T-cell (primary cell): Measurements from ENCODE around the gene ROBO1. TPM values are rescaled to one million over a fixed set of nuclear protein-coding genes. Genes with fewer than 3 reads are reported as not detected.

Source experiments
- ATAC-seq, 4 experiments: fragments of 200-7000 bp in 3 of 4; fragments of 150-1000 bp in 1 of 4; cut with Tn5 transposase; replicated peaks in 1 of 4; 1 replicate in 3 of 4; 2 replicates in 1 of 4; pipeline ENCODE4 v1.10.0; 2021; ENCODE audit warnings: moderate library complexity in 3 of 4, mild to moderate bottlenecking in 2 of 4, moderate number of reproducible peaks in 1 of 4
- CTCF ChIA-PET, 2 donors: fragments of 300-600 bp; sonication (Branson Sonifier 250); formaldehyde crosslinking; loops; one replicate each; lab custom pipeline; 2022; ENCODE audit warnings: antibody characterized with exemption in 2 of 2; lab: Charles Lee
- POLR2A ChIA-PET, 2 donors: fragments of 300-600 bp; sonication (Branson Sonifier 250); formaldehyde crosslinking; loops; one replicate each; lab custom pipeline; 2022; ENCODE audit warnings: antibody characterized with exemption in 2 of 2; lab: Charles Lee
- DNase-seq, 35 experiments: peaks; one replicate each; pipeline versions ENCODE4 v3.0.0 to v3.0.0-alpha.2; 2013 to 2023
- H3K27ac ChIP-seq: one replicate; pipeline ENCODE4 v1.5.1; 2013; ENCODE audit warnings: low read length
- H3K27me3 ChIP-seq, 2 experiments: replicated peaks in 1 of 2; 1 replicate in 1 of 2; 2 replicates in 1 of 2; pipeline versions ENCODE4 v1.6.1 to v1.7.0; 2013; ENCODE audit warnings: low read length in 1 of 2, mixed read lengths in 1 of 2; ENCODE audit not compliant: control insufficient read depth in 2 of 2, insufficient read depth in 2 of 2; ENCODE audit errors: extremely low read depth in 1 of 2
- H3K36me3 ChIP-seq, 2 donors: 1 replicate in 1 of 2; 2 replicates in 1 of 2; pipeline versions ENCODE4 v1.6.1 to v1.7.0; 2013; ENCODE audit warnings: low read length in 1 of 2; ENCODE audit not compliant: control insufficient read depth in 2 of 2, insufficient read depth in 1 of 2; ENCODE audit errors: extremely low read depth in 1 of 2
- H3K4me1 ChIP-seq, 2 experiments: 1 replicate in 1 of 2; 2 replicates in 1 of 2; pipeline versions ENCODE4 v1.6.1 to v1.7.0; 2013; ENCODE audit warnings: low read length in 2 of 2, mixed read lengths in 1 of 2; ENCODE audit not compliant: insufficient read depth in 2 of 2, control insufficient read depth in 1 of 2; ENCODE audit errors: extremely low read depth in 1 of 2
- H3K4me3 ChIP-seq, 2 donors: 1 replicate in 1 of 2; 2 replicates in 1 of 2; pipeline versions ENCODE4 v1.5.1 to v1.7.0; 2013; ENCODE audit warnings: mild to moderate bottlenecking in 2 of 2, low read length in 1 of 2, moderate library complexity in 1 of 2; ENCODE audit not compliant: control insufficient read depth in 1 of 2; ENCODE audit errors: extremely low read depth in 1 of 2
- H3K9me3 ChIP-seq: 2 replicates; pipeline ENCODE4 v1.7.0; 2013
- H3K27ac Mint-ChIP-seq, 2 donors: one replicate each; pipeline ENCODE4 v1.8.0; 2020 to 2021; ENCODE audit warnings: mild to moderate bottlenecking in 2 of 2, mixed read lengths in 2 of 2
- H3K27me3 Mint-ChIP-seq, 2 donors: one replicate each; pipeline ENCODE4 v1.8.0; 2021 to 2022; ENCODE audit warnings: mixed read lengths in 2 of 2
- H3K36me3 Mint-ChIP-seq: one replicate; pipeline ENCODE4 v1.8.0; 2021; ENCODE audit warnings: mixed read lengths
- H3K4me1 Mint-ChIP-seq, 3 donors: one replicate each; pipeline ENCODE4 v1.8.0; 2020 to 2022; ENCODE audit warnings: mixed read lengths in 3 of 3, mild to moderate bottlenecking in 1 of 3
- H3K4me3 Mint-ChIP-seq, 3 donors: one replicate each; pipeline ENCODE4 v1.8.0; 2020 to 2022; ENCODE audit warnings: mild to moderate bottlenecking in 3 of 3, mixed read lengths in 3 of 3, moderate library complexity in 3 of 3
- H3K9me3 Mint-ChIP-seq, 3 donors: one replicate each; pipeline ENCODE4 v1.8.0; 2020 to 2022; ENCODE audit warnings: mixed read lengths in 3 of 3
- WGBS: methylation state at CpG from one replicate; pipeline ENCODE4 v1.1.5; 2013; ENCODE audit warnings: missing lambda C conversion rate; ENCODE audit not compliant: insufficient coverage; 5-methylcytosine and 5-hydroxymethylcytosine counted together
- total RNA-seq, 35 experiments: library from RNA in 6 of 35; stranded (reverse) in 6 of 35; fragments of 120-200 nt in 1 of 35; gene quantifications; one replicate each; pipeline versions ENCODE4 v1.2.1 to v1.2.4 and lab custom pipeline; 2013 to 2026

The ROBO1 gene
- total RNA-seq, 5 donors from 2014 or later (not counting 1 experiment from before 2014, with no cell fraction given) = 0.20 to 2.4 (median 1.7) TPM

- Histone ChIP-seq H3K27me3 (no peaks in the 10 kb centered on the region), H3K36me3 (no peaks in the 10 kb centered on the region), H3K27ac (no peak overlapping the region), H3K9me3 (no peaks in the 10 kb centered on the region), H3K4me3 (no peak overlapping the region), H3K4me1 (peaks cover 0 to 4% of the 10 kb centered on the region in 2 experiments)
- Mint-ChIP-seq H3K4me3 (no peak overlapping the region), H3K4me1 (no peaks in the 10 kb centered on the region), H3K27me3 (no peaks in the 10 kb centered on the region), H3K9me3 (peaks cover 10 to 14% (median 11%) of the 10 kb centered on the region in 3 donors), H3K27ac (no peak overlapping the region), H3K36me3 (no peaks in the 10 kb centered on the region)
- ChIA-PET CTCF (no interaction called here), POLR2A (no interaction called here)
- no CpG with 5 or more reads among the region's 1 CpG for WGBS
- DNase-seq = no peak
- no peak for ATAC-seq
Observed at GRCh38 chr3:78794431-78794830, 973.4 kb downstream of the ROBO1 start.

- ChIA-PET POLR2A (no interaction called here), CTCF (no interaction called here)
Observed at GRCh38 chr3:78792733-78793132, 975.1 kb downstream of the ROBO1 start.

GRCh38 chr3:78792212-78792611, 975.6 kb downstream of the ROBO1 start:
- H3K27ac Mint-ChIP-seq = no peak overlapping the region
- no peak overlapping the region for H3K4me3 Mint-ChIP-seq
- no peaks in the 10 kb centered on the region for H3K36me3 Mint-ChIP-seq
- DNase-seq = no peak
- no peaks in the 10 kb centered on the region for H3K4me1 Mint-ChIP-seq
- no peak for ATAC-seq
- CTCF ChIA-PET = no interaction called here
- peaks cover 8 to 11% (median 9%) of the 10 kb centered on the region in 3 donors for H3K9me3 Mint-ChIP-seq
- Histone ChIP-seq H3K9me3 (no peaks in the 10 kb centered on the region), H3K4me1 (peaks cover 0 to 2% of the 10 kb centered on the region in 2 experiments), H3K27ac (no peak overlapping the region), H3K36me3 (no peaks in the 10 kb centered on the region), H3K4me3 (no peak overlapping the region), H3K27me3 (no peaks in the 10 kb centered on the region)
- H3K27me3 Mint-ChIP-seq = no peaks in the 10 kb centered on the region
- POLR2A ChIA-PET = no interaction called here
- no CpG with 5 or more reads among the region's 1 CpG for WGBS

More at GRCh38 chr3:78792733-78793132, 975.1 kb downstream of the ROBO1 start:
- peaks cover 0 to 4% of the 10 kb centered on the region in 2 experiments for H3K4me1 ChIP-seq
- H3K27ac Mint-ChIP-seq = no peak overlapping the region
- H3K27me3 Mint-ChIP-seq = no peaks in the 10 kb centered on the region
- H3K9me3 ChIP-seq = no peaks in the 10 kb centered on the region
- no peak for ATAC-seq
- peaks cover 8 to 11% (median 11%) of the 10 kb centered on the region in 3 donors for H3K9me3 Mint-ChIP-seq
- no peaks in the 10 kb centered on the region for H3K36me3 ChIP-seq
- H3K4me1 Mint-ChIP-seq = no peaks in the 10 kb centered on the region
- H3K27me3 ChIP-seq = no peaks in the 10 kb centered on the region
- H3K4me3 ChIP-seq = no peak overlapping the region
- WGBS = no CpG with 5 or more reads among the region's 1 CpG
- H3K36me3 Mint-ChIP-seq = no peaks in the 10 kb centered on the region
- no peak for DNase-seq
- no peak overlapping the region for H3K4me3 Mint-ChIP-seq
- H3K27ac ChIP-seq = no peak overlapping the region

DNA sequence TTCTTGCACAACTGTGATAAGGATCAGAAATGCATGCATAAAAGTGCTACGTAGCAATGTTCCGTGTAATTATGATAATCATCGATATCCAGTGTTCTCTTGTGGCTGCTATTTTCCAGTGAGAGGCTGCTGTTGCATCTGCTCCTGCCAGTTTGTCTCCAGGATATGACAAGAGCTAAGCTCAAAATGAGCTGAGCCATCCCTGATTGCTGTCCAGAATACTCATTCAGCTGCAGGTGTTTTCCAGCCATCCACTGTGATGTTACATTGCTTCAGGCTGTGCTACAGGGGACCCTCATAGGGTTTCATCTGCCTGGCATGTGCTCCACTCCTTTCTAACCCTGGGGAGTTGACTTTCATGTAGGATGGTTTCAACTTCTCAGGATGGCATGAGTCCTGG, 976.0 kb downstream of the ROBO1 start:
- CTCF ChIA-PET = no interaction called here
- Mint-ChIP-seq H3K4me3 (no peak overlapping the region), H3K27me3 (no peaks in the 10 kb centered on the region), H3K9me3 (peaks cover 5 to 8% (median 8%) of the 10 kb centered on the region in 3 donors), H3K4me1 (no peaks in the 10 kb centered on the region), H3K36me3 (no peaks in the 10 kb centered on the region), H3K27ac (no peak overlapping the region)
- Histone ChIP-seq H3K36me3 (no peaks in the 10 kb centered on the region), H3K4me1 (no peaks in the 10 kb centered on the region), H3K9me3 (no peaks in the 10 kb centered on the region), H3K27ac (no peak overlapping the region), H3K4me3 (no peak overlapping the region), H3K27me3 (no peaks in the 10 kb centered on the region)
- WGBS = 65% methylated on average over 3 of the region's 3 CpGs
- no peak for DNase-seq
- POLR2A ChIA-PET = no interaction called here
- no peak for ATAC-seq

DNA sequence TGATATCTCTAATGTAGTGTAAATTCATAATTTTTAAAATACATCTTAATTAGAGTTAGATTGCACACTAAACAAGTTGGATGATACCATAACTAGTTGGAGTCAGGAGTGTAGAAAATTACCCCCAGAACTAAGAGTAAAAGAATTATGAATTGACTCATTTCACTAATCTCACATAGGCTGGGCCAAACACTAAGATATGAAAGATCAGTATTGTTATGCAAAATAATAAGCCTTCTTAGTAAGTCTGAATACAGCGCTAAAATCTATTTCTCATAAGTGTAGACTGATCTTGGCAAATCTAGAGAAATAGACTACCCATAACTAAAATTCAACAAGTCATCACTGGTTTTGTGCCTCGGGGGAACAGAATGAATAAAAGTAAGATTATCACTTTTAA, 979.0 kb downstream of the ROBO1 start:
- no peak overlapping the region for H3K27ac ChIP-seq
- no peaks in the 10 kb centered on the region for H3K27me3 Mint-ChIP-seq
- no peaks in the 10 kb centered on the region for H3K36me3 Mint-ChIP-seq
- H3K4me3 Mint-ChIP-seq = no peak overlapping the region
- no peak overlapping the region for H3K27ac Mint-ChIP-seq
- DNase-seq (no peak), ATAC-seq (no peak)
- CTCF ChIA-PET = no interaction called here
- WGBS = no CpG with 5 or more reads among the region's 2 CpGs
- peaks cover 0 to 8% (median 4%) of the 10 kb centered on the region in 3 donors for H3K9me3 Mint-ChIP-seq
- no peaks in the 10 kb centered on the region for H3K4me1 ChIP-seq
- no peaks in the 10 kb centered on the region for H3K4me1 Mint-ChIP-seq
- no peaks in the 10 kb centered on the region for H3K36me3 ChIP-seq
- POLR2A ChIA-PET = no interaction called here
- no peak overlapping the region for H3K4me3 ChIP-seq
- H3K9me3 ChIP-seq = no peaks in the 10 kb centered on the region
- no peaks in the 10 kb centered on the region for H3K27me3 ChIP-seq

DNA sequence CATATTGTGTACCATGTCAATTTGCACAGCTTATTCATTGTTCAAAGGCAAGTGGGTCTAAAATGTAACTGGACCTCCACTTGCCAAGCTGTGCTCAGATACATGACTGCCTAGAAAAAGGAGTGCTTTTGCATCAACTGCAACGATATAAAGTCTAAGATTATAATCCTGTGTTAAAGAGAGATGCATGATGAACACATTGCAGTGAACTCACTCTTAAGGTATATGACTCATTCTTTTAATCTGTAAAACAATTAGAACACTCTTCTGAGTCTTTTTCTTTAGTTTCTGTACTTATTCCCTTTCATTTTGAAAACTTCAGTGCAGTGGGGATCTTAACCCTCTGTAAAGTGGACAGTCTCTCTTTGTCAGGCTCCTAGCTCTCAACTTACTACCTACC, 982.8 kb downstream of the ROBO1 start:
- no CpG with 5 or more reads among the region's 1 CpG for WGBS
- ATAC-seq (no peak), DNase-seq (no peak)
- no peak overlapping the region for H3K4me3 Mint-ChIP-seq
- no peak overlapping the region for H3K27ac Mint-ChIP-seq
- Histone ChIP-seq H3K4me3 (no peak overlapping the region), H3K27me3 (no peaks in the 10 kb centered on the region), H3K9me3 (no peaks in the 10 kb centered on the region), H3K4me1 (no peaks in the 10 kb centered on the region), H3K27ac (no peak overlapping the region), H3K36me3 (no peaks in the 10 kb centered on the region)
- H3K36me3 Mint-ChIP-seq = no peaks in the 10 kb centered on the region
- ChIA-PET POLR2A (no interaction called here), CTCF (no interaction called here)
- peaks cover 9 to 16% (median 14%) of the 10 kb centered on the region in 3 donors for H3K9me3 Mint-ChIP-seq
- H3K27me3 Mint-ChIP-seq = no peaks in the 10 kb centered on the region
- no peaks in the 10 kb centered on the region for H3K4me1 Mint-ChIP-seq

DNA sequence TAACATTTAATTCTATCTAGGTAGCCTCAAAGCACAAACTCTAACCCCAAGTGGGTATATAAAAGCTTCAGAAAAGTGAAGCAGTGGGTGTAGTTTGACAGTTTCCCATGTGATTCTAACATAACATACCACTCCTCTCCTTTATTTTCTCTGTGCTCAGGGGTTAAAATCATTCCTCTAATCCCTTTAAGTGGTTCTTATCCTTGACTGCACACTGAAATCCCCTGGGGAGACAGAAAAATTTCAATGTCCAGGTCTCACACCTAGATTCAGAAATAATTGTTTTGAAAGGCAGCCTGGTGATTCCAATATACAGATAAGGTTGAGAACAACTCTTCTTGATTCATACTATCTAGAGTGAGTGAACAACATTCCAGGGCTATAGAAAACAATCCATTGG, 986.4 kb downstream of the ROBO1 start:
- Histone ChIP-seq H3K9me3 (no peaks in the 10 kb centered on the region), H3K4me3 (no peak overlapping the region), H3K4me1 (no peaks in the 10 kb centered on the region), H3K27me3 (no peaks in the 10 kb centered on the region), H3K27ac (no peak overlapping the region), H3K36me3 (no peaks in the 10 kb centered on the region)
- ChIA-PET POLR2A (no interaction called here), CTCF (no interaction called here)
- H3K9me3 Mint-ChIP-seq = peaks cover 15 to 26% (median 18%) of the 10 kb centered on the region in 3 donors
- no peaks in the 10 kb centered on the region for H3K27me3 Mint-ChIP-seq
- no peaks in the 10 kb centered on the region for H3K36me3 Mint-ChIP-seq
- H3K4me1 Mint-ChIP-seq = no peaks in the 10 kb centered on the region
- ATAC-seq = no peak
- H3K4me3 Mint-ChIP-seq = no peak overlapping the region
- DNase-seq = no peak
- H3K27ac Mint-ChIP-seq = no peak overlapping the region
